Tibial nerve (tissue), 4 donors: Measurements from ENCODE around the gene MRPL4. TPM values are rescaled to one million over a fixed set of nuclear protein-coding genes. Genes with fewer than 3 reads are reported as not detected.

ENCODE experiments used
- DNase-seq, 2 donors: peaks; one replicate each; pipeline ENCODE4 v3.0.0-alpha.2; 2019; ENCODE audit warnings: low spot score in 2 of 2
- H3K27ac ChIP-seq, 4 donors: fragments of 200-600 bp; sonication (generic) in 3 of 4; one replicate each; pipeline ENCODE4 v1.5.1; 2017 to 2019; ENCODE audit warnings: mild to moderate bottlenecking in 1 of 4
- H3K27me3 ChIP-seq, 2 donors: fragments of 200-600 bp; sonication (generic) in 1 of 2; one replicate each; pipeline versions ENCODE4 v1.5.1 to v1.6.0; 2017 to 2019
- H3K36me3 ChIP-seq, 3 donors: fragments of 200-600 bp; sonication (generic); one replicate each; pipeline ENCODE4 v1.5.1; 2018 to 2019
- H3K4me1 ChIP-seq, 4 donors: fragments of 200-600 bp; sonication (generic) in 3 of 4; one replicate each; pipeline ENCODE4 v1.5.1; 2017 to 2019
- H3K4me3 ChIP-seq, 4 donors: fragments of 200-600 bp; sonication (generic) in 3 of 4; one replicate each; pipeline ENCODE4 v1.5.1; 2017 to 2019; ENCODE audit warnings: mild to moderate bottlenecking in 1 of 4, moderate library complexity in 1 of 4
- H3K9me3 ChIP-seq, 4 donors: fragments of 200-600 bp; sonication (generic) in 3 of 4; one replicate each; pipeline ENCODE4 v1.5.1; 2017 to 2019
- CTCF ChIP-seq, 5 experiments: fragments of 200-600 bp in 3 of 5; fragments of 450-650 bp in 2 of 5; sonication (generic) in 3 of 5; IDR thresholded peaks; one replicate each; pipeline ENCODE4 v1.5.1; 2016 to 2019; ENCODE audit warnings: antibody characterized with exemption in 5 of 5, mild to moderate bottlenecking in 3 of 5, moderate library complexity in 2 of 5
- EP300 ChIP-seq, 2 donors: sonication (generic); formaldehyde crosslinking; IDR thresholded peaks; one replicate each; pipeline ENCODE4 v1.6.1; 2017; ENCODE audit warnings: antibody characterized with exemption in 2 of 2, mild to moderate bottlenecking in 1 of 2
- POLR2A ChIP-seq, 2 donors: fragments of 450-650 bp; IDR thresholded peaks; one replicate each; pipeline ENCODE4 v1.6.1; 2017; ENCODE audit warnings: antibody characterized with exemption in 2 of 2, mild to moderate bottlenecking in 2 of 2, moderate library complexity in 2 of 2
- WGBS, 2 donors: methylation state at CpG; one replicate each; pipeline ENCODE4 v1.1.5; 2018; 5-methylcytosine and 5-hydroxymethylcytosine counted together
- small RNA-seq: library from RNA; depleted of rRNA; stranded (forward); fragments of <200 nt; gene quantifications from one replicate; pipeline ENCODE3, GENCODE V24; 2016
- total RNA-seq, 4 donors: library from RNA; depleted of rRNA; stranded (reverse); fragments of >200 nt; gene quantifications; one replicate each; pipeline ENCODE4 v1.1.0, GENCODE V29; 2016

The MRPL4 gene
- total RNA-seq, 4 donors from 2014 or later: 37.9 to 83.1 (median 47.8) TPM

- Histone ChIP-seq H3K4me3 (no peak overlapping the region), H3K27ac (no peak overlapping the region), H3K9me3 (no peaks in the 10 kb centered on the region), H3K4me1 (no peaks in the 10 kb centered on the region), H3K27me3 (peaks cover 0 to 5% of the 10 kb centered on the region in 2 donors), H3K36me3 (peaks cover 0 to 28% (median 0%) of the 10 kb centered on the region in 3 donors)
- DNase-seq: no peak
- 91 to 93% methylated on average over 5 of the region's 5 CpGs for WGBS, 2 donors
- TF ChIP-seq CTCF (IDR thresholded peaks at IDR 0.05) (no peak), POLR2A (IDR thresholded peaks at IDR 0.05) (no peak), EP300 (IDR thresholded peaks at IDR 0.05) (no peak)
Observed at GRCh38 chr19:10306327-10306726, 54.3 kb downstream of the MRPL4 start.

- no peak within 1 kb of the TSS for H3K27ac ChIP-seq
- peaks cover 0 to 2% (median 0%) of the 10 kb centered on the region in 4 donors for H3K4me1 ChIP-seq
- no peak for DNase-seq
- WGBS, 2 donors: 90 to 93% methylated on average over 24 of the region's 24 CpGs
- no peaks in the 10 kb centered on the region for H3K9me3 ChIP-seq
- peaks cover 0 to 41% (median 0%) of the 10 kb centered on the region in 3 donors for H3K36me3 ChIP-seq
- H3K4me3 ChIP-seq: no peak within 1 kb of the TSS
- TF ChIP-seq CTCF (IDR thresholded peaks at IDR 0.05) (no peak), POLR2A (IDR thresholded peaks at IDR 0.05) (no peak), EP300 (IDR thresholded peaks at IDR 0.05) (no peak)
- no peaks in the 10 kb centered on the region for H3K27me3 ChIP-seq
Observed at GRCh38 chr19:10309423-10309822, 57.4 kb downstream of the MRPL4 start, which contains the start of gene ZGLP1. ZGLP1 (minus strand) TSS chr19:10309815.

Small RNA genes within 50 kb of the gene (small RNA-seq; reads per million reads assigned to genes)
- gene AC011511.1 (not detected), gene MIR4322 (not detected)

Other genes starting within 250 kb of the MRPL4 start
- gene COL5A3, start 241.7 kb upstream of the MRPL4 start, total RNA-seq: 100 to 1,000 TPM in 1 of 4 donors, 10 to 100 TPM in 3; 41.3 to 102 (median 56.3) TPM
- gene RDH8, start 238.7 kb upstream of the MRPL4 start, total RNA-seq: not detected
- gene SHFL, start 165.9 kb upstream of the MRPL4 start, total RNA-seq: 10 to 100 TPM; 25.1 to 58.6 (median 43.4) TPM
- gene ANGPTL6, start 149.5 kb upstream of the MRPL4 start, total RNA-seq: under 1 TPM in 3 of 4 donors, not detected in 1; 0.21 to 0.60 (median 0.22) TPM
- 10 to 100 TPM; 25.7 to 45.3 (median 35.8) TPM for gene PPAN, start 145.9 kb upstream of the MRPL4 start, total RNA-seq
- gene P2RY11, start 140.5 kb upstream of the MRPL4 start, total RNA-seq: 10 to 100 TPM in 1 of 4 donors, 1 to 10 TPM in 3; 2.1 to 19.5 (median 4.2) TPM
- 100 to 1,000 TPM; 263 to 326 (median 290) TPM for gene EIF3G, start 132.3 kb upstream of the MRPL4 start, total RNA-seq
- 10 to 100 TPM; 48.2 to 72.9 (median 55.2) TPM for gene DNMT1, start 57.3 kb upstream of the MRPL4 start, total RNA-seq
- gene S1PR2, start 20.9 kb upstream of the MRPL4 start, total RNA-seq: 10 to 100 TPM; 11.6 to 13.3 (median 12.2) TPM
- gene ICAM1, start 18.9 kb downstream of the MRPL4 start, total RNA-seq: 10 to 100 TPM; 14.7 to 50.1 (median 43.1) TPM
- gene ICAM4, start 34.7 kb downstream of the MRPL4 start, total RNA-seq: 1 to 10 TPM in 1 of 4 donors, not detected in 3; 1.3 TPM
- gene ICAM5, start 37.7 kb downstream of the MRPL4 start, total RNA-seq: 1 to 10 TPM in 2 of 4 donors, under 1 TPM in 2; 0.21 to 2.7 (median 0.93) TPM
- 1 to 10 TPM; 2.9 to 4.5 (median 3.5) TPM for gene ZGLP1, start 57.6 kb downstream of the MRPL4 start, total RNA-seq
- gene FDX2, start 63.8 kb downstream of the MRPL4 start, total RNA-seq: 10 to 100 TPM; 10.0 to 29.1 (median 18.2) TPM
- 10 to 100 TPM; 22.2 to 34.2 (median 24.3) TPM for gene RAVER1, start 81.3 kb downstream of the MRPL4 start, total RNA-seq
- 1 to 10 TPM; 3.1 to 9.8 (median 3.3) TPM for gene ICAM3, start 87.4 kb downstream of the MRPL4 start, total RNA-seq
- 100 to 1,000 TPM; 112 to 166 (median 125) TPM for gene TYK2, start 128.4 kb downstream of the MRPL4 start, total RNA-seq
- gene CDC37, start 151.3 kb downstream of the MRPL4 start, total RNA-seq: 100 to 1,000 TPM; 127 to 260 (median 155) TPM
- 10 to 100 TPM in 2 of 4 donors, 1 to 10 TPM in 2; 8.7 to 12.7 (median 10.0) TPM for gene PDE4A, start 168.3 kb downstream of the MRPL4 start, total RNA-seq